H9 (cell line): ENCODE measurements around the gene POLR3C. TPM values are rescaled to one million over a fixed set of nuclear protein-coding genes. Genes with fewer than 3 reads are reported as not detected.

Source experiments
- DNase-seq: peaks from one replicate; pipeline ENCODE4 v3.0.0-alpha.2; 2017
- H2AFZ ChIP-seq: one replicate; pipeline ENCODE4 v1.6.1; 2013; ENCODE audit warnings: mild to moderate bottlenecking, low read length, control low read depth, moderate library complexity
- H2AK5ac ChIP-seq: 2 replicates; pipeline ENCODE4 v1.6.1; 2013; ENCODE audit warnings: low read length, control low read depth, mixed read lengths; ENCODE audit not compliant: insufficient read length
- H2BK120ac ChIP-seq: one replicate; pipeline ENCODE4 v1.6.1; 2013; ENCODE audit warnings: low read depth, mild to moderate bottlenecking, low read length, control low read depth, inconsistent platforms; ENCODE audit not compliant: poor library complexity, severe bottlenecking
- H2BK12ac ChIP-seq: 2 replicates; pipeline ENCODE4 v1.6.1; 2013; ENCODE audit warnings: low read length, control low read depth, mixed read lengths, low read depth; ENCODE audit not compliant: insufficient read length
- H2BK15ac ChIP-seq: 2 replicates; pipeline ENCODE4 v1.6.1; 2013; ENCODE audit warnings: low read depth, low read length, control low read depth
- H2BK20ac ChIP-seq: one replicate; pipeline ENCODE4 v1.6.1; 2013; ENCODE audit warnings: low read depth, mild to moderate bottlenecking, low read length, control low read depth, inconsistent platforms; ENCODE audit not compliant: poor library complexity, severe bottlenecking
- H2BK5ac ChIP-seq: 2 replicates; pipeline ENCODE4 v1.6.1; 2013; ENCODE audit warnings: low read length, control low read depth, mixed read lengths; ENCODE audit not compliant: insufficient read length
- H3K14ac ChIP-seq: 2 replicates; pipeline ENCODE4 v1.6.1; 2013; ENCODE audit warnings: low read length, control low read depth; ENCODE audit not compliant: insufficient read depth
- H3K18ac ChIP-seq: 2 replicates; pipeline ENCODE4 v1.6.1; 2013; ENCODE audit warnings: low read depth, mild to moderate bottlenecking, mixed read lengths, low read length, control low read depth; ENCODE audit not compliant: insufficient read length
- H3K23ac ChIP-seq: 2 replicates; pipeline ENCODE4 v1.6.1; 2013; ENCODE audit warnings: low read length, control low read depth, mixed read lengths, low read depth; ENCODE audit not compliant: insufficient read length
- H3K23me2 ChIP-seq: 2 replicates; pipeline ENCODE4 v1.6.1; 2013; ENCODE audit warnings: low read depth, mild to moderate bottlenecking, mixed read lengths, low read length, control low read depth; ENCODE audit not compliant: insufficient read length, poor library complexity, severe bottlenecking
- H3K27ac ChIP-seq: 2 replicates; pipeline ENCODE4 v1.5.1; 2013; ENCODE audit warnings: low read length, control low read depth, mixed read lengths, low read depth; ENCODE audit not compliant: insufficient read length
- H3K27me3 ChIP-seq: 2 replicates; pipeline ENCODE4 v1.6.1; 2013; ENCODE audit warnings: low read length, control low read depth, inconsistent platforms; ENCODE audit not compliant: insufficient read depth
- H3K4ac ChIP-seq: 2 replicates; pipeline ENCODE4 v1.6.1; 2013; ENCODE audit warnings: low read depth, mild to moderate bottlenecking, control low read depth, inconsistent platforms, low read length, moderate library complexity
- H3K4me1 ChIP-seq: 2 replicates; pipeline ENCODE4 v1.6.1; 2013; ENCODE audit warnings: low read length, control low read depth, inconsistent platforms; ENCODE audit not compliant: insufficient read depth
- H3K4me2 ChIP-seq: 2 replicates; pipeline ENCODE4 v1.6.1; 2013; ENCODE audit warnings: low read length, control low read depth, mixed read lengths; ENCODE audit not compliant: insufficient read length, insufficient read depth
- H3K56ac ChIP-seq: 2 replicates; pipeline ENCODE4 v1.6.1; 2013; ENCODE audit warnings: low read depth, mild to moderate bottlenecking, mixed read lengths, low read length, control low read depth; ENCODE audit not compliant: insufficient read length
- H3K79me1 ChIP-seq: 2 replicates; pipeline ENCODE4 v1.6.1; 2013; ENCODE audit warnings: low read depth, mild to moderate bottlenecking, moderate library complexity, low read length, control low read depth, inconsistent platforms; ENCODE audit not compliant: insufficient read depth, poor library complexity, severe bottlenecking
- H3K79me2 ChIP-seq: 2 replicates; pipeline ENCODE4 v1.6.1; 2013; ENCODE audit warnings: low read length, control low read depth, inconsistent platforms; ENCODE audit not compliant: insufficient read depth
- H3K9ac ChIP-seq: 2 replicates; pipeline ENCODE4 v1.6.1; 2013; ENCODE audit warnings: low read length, control low read depth, mixed read lengths; ENCODE audit not compliant: insufficient read length; ENCODE audit errors: extremely low read depth
- H3K9me3 ChIP-seq: one replicate; pipeline ENCODE4 v1.6.1; 2013; ENCODE audit warnings: low read depth, low read length, inconsistent platforms; ENCODE audit not compliant: control insufficient read depth
- H3T11ph ChIP-seq: one replicate; pipeline ENCODE4 v1.6.1; 2013; ENCODE audit warnings: mild to moderate bottlenecking, low read length, control low read depth, inconsistent platforms
- H4K20me1 ChIP-seq: one replicate; pipeline ENCODE4 v1.6.1; 2013; ENCODE audit not compliant: control insufficient read depth, insufficient read length, insufficient read depth
- H4K5ac ChIP-seq: 2 replicates; pipeline ENCODE4 v1.6.1; 2013; ENCODE audit warnings: low read depth, mild to moderate bottlenecking, mixed read lengths, low read length, control low read depth; ENCODE audit not compliant: insufficient read length
- H4K8ac ChIP-seq: replicated peaks from 2 replicates; pipeline ENCODE4 v1.6.1; 2013; ENCODE audit warnings: low read length, control low read depth, mixed read lengths, low read depth; ENCODE audit not compliant: insufficient read length
- H4K91ac ChIP-seq: 2 replicates; pipeline ENCODE4 v1.6.1; 2013; ENCODE audit warnings: low read depth, mild to moderate bottlenecking, moderate library complexity, mixed read lengths, low read length, control low read depth; ENCODE audit not compliant: insufficient read length
- H3K27ac Mint-ChIP-seq, 3 experiments: 2 replicates in 2 of 3; 3 replicates in 1 of 3; pipeline ENCODE4 v1.8.0; 2020 to 2021; ENCODE audit warnings: mixed read lengths in 3 of 3, mild to moderate bottlenecking in 1 of 3, moderate library complexity in 1 of 3
- H3K27me3 Mint-ChIP-seq: 2 replicates; pipeline ENCODE4 v1.8.0; 2021; ENCODE audit warnings: low read depth, mild to moderate bottlenecking, moderate library complexity, mixed read lengths
- H3K36me3 Mint-ChIP-seq, 3 experiments: 2 replicates in 2 of 3; 3 replicates in 1 of 3; pipeline ENCODE4 v1.8.0; 2020 to 2021; ENCODE audit warnings: low read depth in 3 of 3, mixed read lengths in 3 of 3; ENCODE audit not compliant: insufficient read depth in 1 of 3
- H3K4me1 Mint-ChIP-seq, 2 experiments: 2 replicates each; pipeline ENCODE4 v1.8.0; 2020; ENCODE audit warnings: mixed read lengths in 2 of 2
- H3K4me3 Mint-ChIP-seq, 2 experiments: 2 replicates in 1 of 2; 3 replicates in 1 of 2; pipeline ENCODE4 v1.8.0; 2020 to 2021; ENCODE audit warnings: mild to moderate bottlenecking in 2 of 2, mixed read lengths in 2 of 2, moderate library complexity in 1 of 2
- H3K9me3 Mint-ChIP-seq, 2 experiments: 2 replicates in 1 of 2; 3 replicates in 1 of 2; pipeline ENCODE4 v1.8.0; 2020; ENCODE audit warnings: mild to moderate bottlenecking in 2 of 2, mixed read lengths in 2 of 2, moderate library complexity in 1 of 2
- CTCF ChIP-seq: fragments of 200-600 bp; sonication (generic); conservative IDR thresholded peaks from 3 replicates; pipeline ENCODE4 v1.8.0; 2021; ENCODE audit warnings: antibody characterized with exemption, mild to moderate bottlenecking
- WGBS: extraction: QIAGEN DNeasy Blood & Tissue Kit; methylation state at CpG from one replicate; pipeline ENCODE4 v1.1.7; 2013; ENCODE audit warnings: missing lambda C conversion rate, low lambda C conversion rate, mixed read lengths; ENCODE audit not compliant: insufficient read length; ENCODE audit errors: extremely low coverage; 5-methylcytosine and 5-hydroxymethylcytosine counted together
- total RNA-seq: library from RNA; stranded (reverse); gene quantifications from 2 replicates; pipeline ENCODE4 v1.2.1, GENCODE V29; 2021

Gene POLR3C
- total RNA-seq, 1 experiment from 2014 or later, result 37.2 TPM

- Histone ChIP-seq H3K14ac (no peak overlapping the region), H3K18ac (no peak overlapping the region), H2BK12ac (no peak overlapping the region), H2BK15ac (no peak overlapping the region), H3K9ac (no peak overlapping the region), H3T11ph (no peak overlapping the region), H4K8ac (no peak overlapping the region), H2BK5ac (no peak overlapping the region), H3K27ac (no peak overlapping the region), H2AFZ (no peak overlapping the region), H2BK120ac (no peak overlapping the region), H3K56ac (no peak overlapping the region), H2BK20ac (no peak overlapping the region), H2AK5ac (no peak overlapping the region), H3K4me1 (no peaks in the 10 kb centered on the region; the same call in 1 of the 2 replicates), H4K91ac (no peak overlapping the region), H4K20me1 (no peaks in the 10 kb centered on the region), H3K23ac (no peak overlapping the region), H4K5ac (no peak overlapping the region), H3K27me3 (peaks cover 5% of the 10 kb centered on the region; the same call in 1 of the 2 replicates), H3K4me2 (no peak overlapping the region), H3K9me3 (no peaks in the 10 kb centered on the region), H3K23me2 (peaks cover 11% of the 10 kb centered on the region), H3K4ac (no peak overlapping the region), H3K79me2 (no peaks in the 10 kb centered on the region), H3K79me1 (no peaks in the 10 kb centered on the region)
- TF ChIP-seq CTCF, result no peak
- WGBS, result no CpG with 5 or more reads among the region's 4 CpGs
- DNase-seq, result no peak
- Mint-ChIP-seq H3K27ac (no peak overlapping the region), H3K4me1 (peaks cover 13 to 22% of the 10 kb centered on the region in 2 experiments), H3K4me3 (no peak overlapping the region), H3K36me3 (no peaks in the 10 kb centered on the region), H3K9me3 (no peaks in the 10 kb centered on the region; a peak in 1 of 5 replicates), H3K27me3 (peaks cover 16% of the 10 kb centered on the region)
Observed at GRCh38 chr1:145868232-145868631, 44.2 kb downstream of the POLR3C start.
